NT2/D1 (cell line): ENCODE measurements around the gene ADGRE3.

Experiments
- YY1 ChIP-seq: IDR thresholded peaks from 2 replicates; pipeline ENCODE4 v1.6.1; 2011; ENCODE audit not compliant: insufficient read length, insufficient read depth
- ZNF274 ChIP-seq: IDR thresholded peaks from 2 replicates; pipeline ENCODE4 v1.6.1; 2011; ENCODE audit warnings: mild to moderate bottlenecking, low read depth, low read length

DNA sequence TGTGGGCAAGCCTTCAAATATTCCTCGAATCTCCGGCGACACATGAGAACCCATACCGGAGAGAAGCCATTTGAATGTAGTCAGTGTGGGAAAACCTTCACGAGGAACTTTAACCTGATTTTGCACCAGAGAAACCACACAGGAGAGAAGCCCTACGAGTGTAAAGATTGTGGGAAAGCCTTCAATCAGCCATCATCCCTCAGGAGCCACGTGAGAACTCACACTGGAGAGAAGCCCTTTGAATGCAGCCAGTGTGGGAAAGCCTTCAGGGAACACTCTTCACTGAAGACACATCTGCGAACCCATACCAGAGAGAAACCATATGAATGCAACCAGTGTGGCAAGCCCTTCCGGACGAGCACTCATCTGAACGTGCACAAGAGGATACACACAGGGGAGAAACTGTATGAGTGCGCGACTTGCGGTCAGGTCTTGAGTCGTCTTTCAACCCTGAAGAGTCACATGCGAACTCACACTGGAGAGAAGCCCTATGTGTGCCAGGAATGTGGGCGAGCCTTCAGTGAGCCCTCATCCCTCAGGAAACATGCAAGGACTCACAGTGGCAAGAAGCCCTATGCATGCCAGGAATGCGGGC is 44.0 kb upstream of the ADGRE3 start:
- no peak for TF ChIP-seq YY1
- TF ChIP-seq ZNF274: peak; percentile 98
